SU-DHL-6 (cell line): ENCODE measurements around the gene MCAM.

Experiments used
- H2AFZ ChIP-seq: fragments of 200-600 bp; sonication (generic); 2 replicates; pipeline ENCODE4 v1.6.1; 2014; ENCODE audit warnings: low read depth, mild to moderate bottlenecking, moderate library complexity, mixed read lengths, antibody characterized with exemption, low read length; ENCODE audit not compliant: severe bottlenecking
- H3F3A ChIP-seq: fragments of 200-600 bp; shearing (Covaris generic); 2 replicates; pipeline ENCODE4 v1.6.0; 2016; ENCODE audit warnings: antibody characterized with exemption, mild to moderate bottlenecking; ENCODE audit not compliant: insufficient read depth
- H3K27ac ChIP-seq: fragments of 200-600 bp; sonication (generic); 2 replicates; pipeline ENCODE4 v1.5.1; 2016; ENCODE audit warnings: low read depth, mild to moderate bottlenecking, low read length, moderate library complexity, mixed read lengths
- H3K27me3 ChIP-seq: fragments of 200-600 bp; sonication (generic), shearing (Covaris generic); 2 replicates; pipeline ENCODE4 v1.6.0; 2014; ENCODE audit warnings: mild to moderate bottlenecking, low read length
- H3K36me3 ChIP-seq: fragments of 200-600 bp; sonication (generic); 2 replicates; pipeline ENCODE4 v1.6.1; 2014; ENCODE audit warnings: mild to moderate bottlenecking, low read length, mixed read lengths
- H3K4me2 ChIP-seq: fragments of 300-600, 200-600 bp; shearing (Covaris generic), sonication (generic); 2 replicates; pipeline ENCODE4 v1.6.0; 2014; ENCODE audit warnings: low read length, low read depth, mild to moderate bottlenecking; ENCODE audit not compliant: poor library complexity, severe bottlenecking
- H3K4me3 ChIP-seq: fragments of 200-600 bp; sonication (generic); 2 replicates; pipeline ENCODE4 v1.5.1; 2014; ENCODE audit warnings: antibody characterized with exemption, low read length, mild to moderate bottlenecking, mixed read lengths; ENCODE audit not compliant: insufficient read depth, poor library complexity, severe bottlenecking
- H3K79me2 ChIP-seq: fragments of 200-600 bp; sonication (generic); 2 replicates; pipeline ENCODE4 v1.6.1; 2014; ENCODE audit warnings: mild to moderate bottlenecking, low read length, moderate library complexity; ENCODE audit not compliant: insufficient read depth
- H3K9ac ChIP-seq: fragments of 200-600 bp; sonication (generic); 2 replicates; pipeline ENCODE4 v1.7.0; 2014; ENCODE audit warnings: mild to moderate bottlenecking, low read length
- H3K9me2 ChIP-seq: fragments of 200-600 bp; sonication (generic); replicated peaks from 2 replicates; pipeline ENCODE4 v1.6.1; 2014; ENCODE audit warnings: low read length; ENCODE audit not compliant: insufficient read depth
- H3K9me3 ChIP-seq: fragments of 200-600 bp; sonication (generic); 2 replicates; pipeline ENCODE4 v1.6.1; 2014; ENCODE audit warnings: low read length, mixed read lengths; ENCODE audit not compliant: insufficient read depth
- H4K20me1 ChIP-seq: fragments of 200-600 bp; sonication (generic); 2 replicates; pipeline ENCODE4 v1.6.1; 2014; ENCODE audit warnings: low read depth, mild to moderate bottlenecking, antibody characterized with exemption, low read length, moderate library complexity, mixed read lengths
- CTCF ChIP-seq: fragments of 200-600 bp; sonication (generic); IDR thresholded peaks from one replicate; pipeline ENCODE4 v1.5.1; 2017; ENCODE audit warnings: antibody characterized with exemption, mild to moderate bottlenecking, low read length, moderate library complexity; ENCODE audit not compliant: insufficient read depth, poor library complexity, severe bottlenecking
- EZH2phosphoT487 ChIP-seq: fragments of 200-600 bp; sonication (generic), shearing (Covaris generic); conservative IDR thresholded peaks from 2 replicates; pipeline ENCODE4 v1.6.1; 2018; ENCODE audit warnings: mild to moderate bottlenecking, antibody characterized with exemption, low read length, moderate library complexity, mixed read lengths

MCAM gene

GRCh38 chr11:119320776-119321524 is 4.0 kb upstream of the MCAM start:
- no peaks in the 10 kb centered on the region for H3K36me3 ChIP-seq
- peak overlapping the region; percentile 63 for H3K4me2 ChIP-seq
- no peaks in the 10 kb centered on the region for H3K9me2 ChIP-seq
- H3K4me3 ChIP-seq: peak overlapping the region; percentile 41
- H2AFZ ChIP-seq: peak overlapping the region; percentile 95
- no peaks in the 10 kb centered on the region for H4K20me1 ChIP-seq
- no peaks in the 10 kb centered on the region for H3K27me3 ChIP-seq
- H3K27ac ChIP-seq: peak overlapping the region; percentile 25; the same call in 1 of the 2 replicates
- H3K79me2 ChIP-seq: no peaks in the 10 kb centered on the region
- TF ChIP-seq CTCF: no peak
- no peak for TF ChIP-seq EZH2phosphoT487
- no peaks in the 10 kb centered on the region for H3K9me3 ChIP-seq
- H3K9ac ChIP-seq: peak overlapping the region; percentile 56
- H3F3A ChIP-seq: peaks cover 6% of the 10 kb centered on the region; the same call in 1 of the 2 replicates

GRCh38 chr11:119320240-119320775 is 3.4 kb upstream of the MCAM start:
- no peaks in the 10 kb centered on the region for H3K9me3 ChIP-seq
- no peaks in the 10 kb centered on the region for H3K79me2 ChIP-seq
- no peak overlapping the region for H2AFZ ChIP-seq
- H3K36me3 ChIP-seq: no peaks in the 10 kb centered on the region
- H3K27me3 ChIP-seq: no peaks in the 10 kb centered on the region
- H4K20me1 ChIP-seq: no peaks in the 10 kb centered on the region
- H3K27ac ChIP-seq: no peak overlapping the region
- peaks cover 6% of the 10 kb centered on the region; the same call in 1 of the 2 replicates for H3F3A ChIP-seq
- TF ChIP-seq CTCF (no peak), EZH2phosphoT487 (no peak)
- peak overlapping the region; percentile 56 for H3K9ac ChIP-seq
- H3K9me2 ChIP-seq: no peaks in the 10 kb centered on the region
- no peak overlapping the region for H3K4me3 ChIP-seq
- H3K4me2 ChIP-seq: peak overlapping the region; percentile 63

- Histone ChIP-seq H3K9ac (no peak overlapping the region), H3K9me3 (no peaks in the 10 kb centered on the region), H4K20me1 (no peaks in the 10 kb centered on the region), H3K4me3 (no peak overlapping the region), H3K27ac (no peak overlapping the region), H3F3A (peaks cover 6% of the 10 kb centered on the region; the same call in 1 of the 2 replicates), H3K4me2 (no peak overlapping the region), H3K36me3 (no peaks in the 10 kb centered on the region), H3K27me3 (no peaks in the 10 kb centered on the region), H2AFZ (no peak overlapping the region), H3K79me2 (no peaks in the 10 kb centered on the region), H3K9me2 (no peaks in the 10 kb centered on the region)
- TF ChIP-seq EZH2phosphoT487 (no peak), CTCF (no peak)
Observed at GRCh38 chr11:119319700-119320239, 2.8 kb upstream of the MCAM start.
